Right atrium auricular region (tissue), 2 donors: ENCODE measurements around the gene FRMD6. TPM values are rescaled to one million over a fixed set of nuclear protein-coding genes. Genes with fewer than 3 reads are reported as not detected.

Experiments used
- DNase-seq: peaks from one replicate; pipeline ENCODE4 v3.0.0-alpha.2; 2019; ENCODE audit warnings: low spot score
- H3K27ac ChIP-seq, 2 donors: fragments of 200-600 bp; sonication (generic); 1 replicate in 1 of 2; 2 replicates in 1 of 2; pipeline ENCODE4 v1.5.1; 2016 to 2019
- H3K27me3 ChIP-seq, 2 donors: fragments of 200-600 bp; sonication (generic); one replicate each; pipeline versions ENCODE4 v1.5.1 to v1.6.0; 2017 to 2019
- H3K36me3 ChIP-seq: fragments of 200-600 bp; sonication (generic); one replicate; pipeline ENCODE4 v1.5.1; 2016
- H3K4me1 ChIP-seq, 2 donors: fragments of 200-600 bp; sonication (generic); one replicate each; pipeline versions ENCODE4 v1.5.1 to v1.6.0; 2017 to 2019
- H3K4me3 ChIP-seq, 2 donors: fragments of 200-600 bp; sonication (generic); 1 replicate in 1 of 2; 2 replicates in 1 of 2; pipeline ENCODE4 v1.5.1; 2017 to 2019; ENCODE audit warnings: mild to moderate bottlenecking in 1 of 2, moderate library complexity in 1 of 2
- H3K9me3 ChIP-seq, 2 donors: fragments of 200-600 bp; sonication (generic); one replicate each; pipeline ENCODE4 v1.5.1; 2019
- CTCF ChIP-seq, 2 donors: fragments of 200-600 bp; sonication (generic); IDR thresholded peaks; one replicate each; pipeline ENCODE4 v1.5.1; 2019; ENCODE audit warnings: antibody characterized with exemption in 2 of 2
- total RNA-seq, 2 donors: library from RNA; depleted of rRNA; stranded (reverse); fragments of >200 nt; gene quantifications; one replicate each; pipeline ENCODE4 v1.1.0, GENCODE V29; 2016

FRMD6 gene
- total RNA-seq, 2 donors from 2014 or later = 7.2 to 7.9 TPM

- Histone ChIP-seq H3K9me3 (no peaks in the 10 kb centered on the region), H3K36me3 (no peaks in the 10 kb centered on the region), H3K27me3 (no peaks in the 10 kb centered on the region), H3K4me3 (no peak overlapping the region), H3K27ac (no peak overlapping the region), H3K4me1 (peaks cover 0 to 9% of the 10 kb centered on the region in 2 donors)
- TF ChIP-seq CTCF (IDR thresholded peaks at IDR 0.05) = no peak
- DNase-seq = no peak
Measured at GRCh38 chr14:51663783-51664326, 12.1 kb downstream of the FRMD6 start.

- Histone ChIP-seq H3K36me3 (no peaks in the 10 kb centered on the region), H3K9me3 (no peaks in the 10 kb centered on the region), H3K4me1 (no peaks in the 10 kb centered on the region), H3K27ac (no peak overlapping the region), H3K27me3 (no peaks in the 10 kb centered on the region), H3K4me3 (no peak overlapping the region)
- TF ChIP-seq CTCF (IDR thresholded peaks at IDR 0.05) = no peak
- DNase-seq = no peak
Measured at GRCh38 chr14:51666070-51666469, 14.4 kb downstream of the FRMD6 start.

GRCh38 chr14:51666826-51667225 is 15.1 kb downstream of the FRMD6 start:
- no peak for TF ChIP-seq CTCF (IDR thresholded peaks at IDR 0.05)
- H3K27ac ChIP-seq = no peak overlapping the region
- DNase-seq = no peak
- H3K4me3 ChIP-seq = no peak overlapping the region
- H3K4me1 ChIP-seq = no peaks in the 10 kb centered on the region
- no peaks in the 10 kb centered on the region for H3K36me3 ChIP-seq
- H3K27me3 ChIP-seq = no peaks in the 10 kb centered on the region
- no peaks in the 10 kb centered on the region for H3K9me3 ChIP-seq

- H3K9me3 ChIP-seq = no peaks in the 10 kb centered on the region
- no peak for DNase-seq
- H3K27me3 ChIP-seq = no peaks in the 10 kb centered on the region
- H3K4me1 ChIP-seq = no peaks in the 10 kb centered on the region
- no peaks in the 10 kb centered on the region for H3K36me3 ChIP-seq
- TF ChIP-seq CTCF (IDR thresholded peaks at IDR 0.05) = no peak
- H3K4me3 ChIP-seq = no peak overlapping the region
- H3K27ac ChIP-seq = no peak overlapping the region
Measured at GRCh38 chr14:51668870-51669269, 17.2 kb downstream of the FRMD6 start.

- Histone ChIP-seq H3K4me1 (no peaks in the 10 kb centered on the region), H3K27me3 (no peaks in the 10 kb centered on the region), H3K9me3 (no peaks in the 10 kb centered on the region), H3K4me3 (no peak overlapping the region), H3K27ac (no peak overlapping the region), H3K36me3 (no peaks in the 10 kb centered on the region)
- no peak for DNase-seq
- no peak for TF ChIP-seq CTCF (IDR thresholded peaks at IDR 0.05)
Measured at GRCh38 chr14:51674294-51675002, 22.7 kb downstream of the FRMD6 start.

GRCh38 chr14:51676549-51676948 is 24.8 kb downstream of the FRMD6 start:
- H3K36me3 ChIP-seq = no peaks in the 10 kb centered on the region
- no peaks in the 10 kb centered on the region for H3K9me3 ChIP-seq
- no peak for DNase-seq
- no peaks in the 10 kb centered on the region for H3K27me3 ChIP-seq
- no peak overlapping the region for H3K27ac ChIP-seq
- H3K4me3 ChIP-seq = no peak overlapping the region
- no peaks in the 10 kb centered on the region for H3K4me1 ChIP-seq
- no peak for TF ChIP-seq CTCF (IDR thresholded peaks at IDR 0.05)
